ENCODE measurements around the gene PRR15L.

Gene PRR15L

DNA sequence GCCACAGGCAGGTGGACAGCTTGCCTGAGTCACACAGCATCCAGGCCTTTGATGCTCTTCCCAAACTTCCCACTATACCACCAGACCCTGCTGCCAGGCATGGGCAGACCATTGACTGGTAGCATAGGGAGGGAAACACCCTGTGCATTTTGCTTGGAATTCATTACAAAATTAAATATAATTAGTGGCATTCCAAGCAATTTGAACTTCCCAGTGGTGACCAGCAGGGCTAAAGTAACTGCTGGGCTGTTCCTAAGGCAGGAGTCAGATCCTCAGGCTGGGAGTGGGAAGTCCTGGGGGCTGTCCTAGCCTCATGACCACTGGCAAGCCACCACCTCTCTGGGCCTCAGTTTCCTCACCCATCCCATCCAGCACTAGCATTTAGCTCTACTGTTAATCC lies 3.8 kb downstream of the PRR15L start:
- TF ChIP-seq, protein P1, sequence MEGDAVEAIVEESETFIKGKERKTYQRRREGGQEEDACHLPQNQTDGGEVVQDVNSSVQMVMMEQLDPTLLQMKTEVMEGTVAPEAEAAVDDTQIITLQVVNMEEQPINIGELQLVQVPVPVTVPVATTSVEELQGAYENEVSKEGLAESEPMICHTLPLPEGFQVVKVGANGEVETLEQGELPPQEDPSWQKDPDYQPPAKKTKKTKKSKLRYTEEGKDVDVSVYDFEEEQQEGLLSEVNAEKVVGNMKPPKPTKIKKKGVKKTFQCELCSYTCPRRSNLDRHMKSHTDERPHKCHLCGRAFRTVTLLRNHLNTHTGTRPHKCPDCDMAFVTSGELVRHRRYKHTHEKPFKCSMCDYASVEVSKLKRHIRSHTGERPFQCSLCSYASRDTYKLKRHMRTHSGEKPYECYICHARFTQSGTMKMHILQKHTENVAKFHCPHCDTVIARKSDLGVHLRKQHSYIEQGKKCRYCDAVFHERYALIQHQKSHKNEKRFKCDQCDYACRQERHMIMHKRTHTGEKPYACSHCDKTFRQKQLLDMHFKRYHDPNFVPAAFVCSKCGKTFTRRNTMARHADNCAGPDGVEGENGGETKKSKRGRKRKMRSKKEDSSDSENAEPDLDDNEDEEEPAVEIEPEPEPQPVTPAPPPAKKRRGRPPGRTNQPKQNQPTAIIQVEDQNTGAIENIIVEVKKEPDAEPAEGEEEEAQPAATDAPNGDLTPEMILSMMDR (IDR thresholded peaks at IDR 0.05; ENCODE audit: borderline replicate concordance, control extremely low read depth, extremely low read depth, insufficient read depth, missing control alignments): no peak
- DNase-seq (ENCODE audit: low spot score): no peak
- in situ Hi-C loops (cut with MboI; ENCODE audit: low sequenced_read_pairs, unreplicated experiment): no loop called here

DNA sequence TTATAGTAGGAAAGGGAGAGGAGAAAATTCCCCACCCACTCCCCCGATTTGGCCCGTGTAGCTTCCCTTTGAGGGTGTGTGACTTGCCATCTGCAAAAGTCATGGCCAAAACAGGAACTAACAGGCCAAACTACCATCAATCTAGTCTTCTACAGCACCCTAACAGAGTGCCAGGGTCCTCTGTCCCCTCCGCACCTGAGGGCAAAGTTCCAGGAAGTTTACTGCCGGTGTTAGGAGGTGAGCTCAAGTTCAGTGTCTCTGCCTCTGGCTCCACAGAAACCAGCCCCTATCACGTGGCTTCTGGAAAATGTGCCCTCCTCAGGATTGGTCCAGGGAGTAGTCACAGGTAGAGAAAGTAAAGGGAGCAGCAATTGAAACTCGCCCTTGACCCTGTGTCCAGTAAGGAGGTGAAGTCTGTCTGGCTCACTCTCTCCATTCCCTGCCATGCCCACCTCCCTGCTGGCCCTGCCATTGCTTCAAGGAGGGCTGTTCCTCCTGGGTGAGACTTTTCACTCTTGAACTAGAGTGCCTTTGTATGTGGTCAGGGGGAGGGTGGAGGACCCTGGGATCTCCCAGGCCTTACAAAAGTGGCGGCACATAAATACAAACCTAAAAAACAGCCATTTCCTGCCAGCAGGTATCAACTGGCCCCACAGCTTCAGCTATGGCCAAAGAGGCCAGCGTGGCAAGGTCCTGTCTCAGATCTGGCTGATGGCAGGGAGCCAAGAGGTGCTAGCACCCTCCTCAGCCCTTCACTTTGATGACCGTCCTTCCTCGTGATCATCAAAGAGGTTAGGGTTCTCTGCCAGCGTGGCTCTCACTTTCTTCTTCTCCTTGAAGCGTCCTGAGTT lies 5.3 kb downstream of the PRR15L start:
- TF ChIP-seq, protein P1 (IDR thresholded peaks at IDR 0.05; ENCODE audit: borderline replicate concordance, control extremely low read depth, extremely low read depth, insufficient read depth, missing control alignments): no peak
- in situ Hi-C loops (cut with MboI; ENCODE audit: low sequenced_read_pairs, unreplicated experiment): no loop called here
- DNase-seq (ENCODE audit: low spot score): no peak

DNA sequence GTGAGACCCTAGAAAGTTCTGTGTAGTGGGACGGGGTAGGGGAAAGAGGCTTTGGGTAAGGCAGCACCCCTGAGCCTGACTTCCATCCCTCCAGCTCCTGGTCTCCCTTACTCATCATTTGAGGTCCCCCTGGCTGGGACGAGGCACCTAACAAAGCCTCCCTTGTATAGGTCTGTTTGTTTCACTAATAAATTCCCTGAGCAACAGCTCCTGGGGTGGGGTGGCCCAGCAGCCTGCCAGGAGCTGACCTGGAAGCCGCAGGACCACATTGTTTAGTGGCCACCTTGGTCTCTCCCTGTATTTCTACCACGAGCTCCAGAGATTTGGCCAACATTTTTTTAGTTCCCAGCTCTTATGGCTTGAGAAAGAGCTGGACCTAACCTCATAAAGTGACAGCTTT lies 7.2 kb downstream of the PRR15L start:
- no peak for DNase-seq (ENCODE audit: low spot score)
- TF ChIP-seq, protein P1 (IDR thresholded peaks at IDR 0.05; ENCODE audit: borderline replicate concordance, control extremely low read depth, extremely low read depth, insufficient read depth, missing control alignments): no peak
- in situ Hi-C loops (cut with MboI; ENCODE audit: low sequenced_read_pairs, unreplicated experiment): no loop called here

DNA sequence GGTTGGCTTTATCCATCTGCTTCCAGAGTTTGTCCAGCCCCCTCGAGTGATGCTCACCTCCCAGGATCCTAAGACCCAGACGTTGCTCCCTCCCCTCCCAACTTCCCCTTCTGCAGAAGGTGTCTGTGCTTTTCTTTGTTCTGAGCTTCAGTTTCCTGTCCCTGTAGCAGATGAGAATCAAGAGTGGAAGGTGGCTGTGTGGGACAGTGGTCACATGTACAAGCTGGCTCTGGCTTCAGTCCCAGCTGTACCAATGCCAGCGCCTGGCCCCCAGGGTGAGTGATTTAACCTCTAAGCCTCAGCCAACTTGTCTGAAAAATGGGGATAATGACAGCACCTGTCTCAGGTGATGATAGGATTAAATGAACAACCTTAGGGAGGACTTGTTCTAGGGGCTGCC lies 7.7 kb downstream of the PRR15L start:
- in situ Hi-C loops (cut with MboI; ENCODE audit: low sequenced_read_pairs, unreplicated experiment): no loop called here

DNA sequence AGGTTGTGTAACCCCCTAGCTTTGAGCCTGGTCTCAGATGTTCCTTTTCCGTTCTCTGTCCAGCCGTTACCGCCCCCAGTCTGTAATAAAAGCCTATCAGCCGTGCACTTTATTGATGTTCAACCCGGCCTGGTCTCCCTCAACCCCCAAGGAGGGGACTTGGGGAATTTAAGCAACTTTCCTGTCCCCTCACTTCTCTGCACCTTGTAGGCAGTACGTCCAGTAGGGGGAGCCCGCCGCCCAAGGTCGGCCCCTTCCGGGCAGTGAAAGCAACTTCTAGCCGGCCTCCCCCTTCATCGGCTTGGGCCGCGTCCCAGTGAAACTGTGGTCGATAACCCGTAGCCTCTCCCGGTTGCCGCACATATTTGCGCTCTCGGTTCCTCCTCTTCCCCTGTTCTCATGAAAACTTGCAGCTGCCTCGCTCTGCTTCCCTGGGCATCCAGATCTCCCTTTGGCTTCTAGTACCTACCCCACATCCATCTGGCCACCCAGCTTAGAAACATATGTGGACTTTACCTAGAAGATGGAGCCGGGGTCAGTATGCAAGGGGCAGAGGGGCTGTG lies 8.4 kb downstream of the PRR15L start:
- TF ChIP-seq, protein P1 (IDR thresholded peaks at IDR 0.05; ENCODE audit: borderline replicate concordance, control extremely low read depth, extremely low read depth, insufficient read depth, missing control alignments): peak; percentile 85
- in situ Hi-C loops (cut with MboI; ENCODE audit: low sequenced_read_pairs, unreplicated experiment): no loop called here
- peak; percentile 81 for DNase-seq (ENCODE audit: low spot score)

More for the DNA sequence above, 7.7 kb downstream of the PRR15L start:
- TF ChIP-seq, protein P1 (IDR thresholded peaks at IDR 0.05; ENCODE audit: borderline replicate concordance, control extremely low read depth, extremely low read depth, insufficient read depth, missing control alignments): no peak
- DNase-seq (ENCODE audit: low spot score): no peak

DNA sequence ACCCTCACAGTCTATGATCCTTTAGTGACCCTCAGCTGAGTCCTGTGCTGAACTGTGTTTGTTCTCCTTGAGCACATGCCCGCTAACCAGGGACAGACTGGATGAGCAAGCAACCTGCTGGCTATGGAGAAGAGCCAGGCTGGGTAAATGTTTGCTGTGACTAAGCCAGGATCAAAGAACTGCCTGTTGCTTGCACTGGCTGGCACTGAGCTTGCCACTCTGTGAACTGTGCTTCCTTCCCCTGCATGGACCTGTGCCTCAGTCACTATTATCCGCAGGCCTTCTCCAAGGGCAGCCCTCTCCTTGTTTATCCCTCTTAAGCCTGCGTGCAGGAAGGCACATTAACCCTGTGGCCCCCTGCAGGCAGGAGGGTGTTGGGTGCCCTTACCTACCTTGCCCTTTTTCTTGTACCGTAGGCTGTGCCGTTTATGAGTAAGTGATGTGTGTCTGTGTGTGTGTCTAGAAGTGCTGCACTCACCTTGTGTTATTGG lies 8.9 kb downstream of the PRR15L start:
- no peak for DNase-seq (ENCODE audit: low spot score)
- in situ Hi-C loops (cut with MboI; ENCODE audit: low sequenced_read_pairs, unreplicated experiment): no loop called here
- TF ChIP-seq, protein P1 (IDR thresholded peaks at IDR 0.05; ENCODE audit: borderline replicate concordance, control extremely low read depth, extremely low read depth, insufficient read depth, missing control alignments): no peak

Data from GM13976 (cell line).